Tibial artery (tissue), 4 donors: Measurements from ENCODE around the gene JOSD1.

Source experiments
- DNase-seq, 2 donors: peaks; one replicate each; pipeline ENCODE4 v3.0.0-alpha.2; 2019
- H3K27ac ChIP-seq, 2 donors: fragments of 200-600 bp; sonication (generic) in 1 of 2; 1 replicate in 1 of 2; 2 replicates in 1 of 2; pipeline ENCODE4 v1.5.1; 2018 to 2019; ENCODE audit warnings: mild to moderate bottlenecking in 1 of 2
- H3K27me3 ChIP-seq, 2 donors: fragments of 200-600 bp; sonication (generic) in 1 of 2; one replicate each; pipeline versions ENCODE4 v1.5.1 to v1.6.0; 2016 to 2019
- H3K36me3 ChIP-seq, 3 donors: fragments of 200-600 bp; sonication (generic) in 2 of 3; one replicate each; pipeline ENCODE4 v1.5.1; 2016 to 2019; ENCODE audit warnings: mild to moderate bottlenecking in 2 of 3
- H3K4me1 ChIP-seq, 4 donors: fragments of 200-600 bp; sonication (generic) in 2 of 4; 1 replicate in 3 of 4; 2 replicates in 1 of 4; pipeline ENCODE4 v1.5.1; 2016 to 2019
- H3K4me3 ChIP-seq, 2 donors: fragments of 200-600 bp; sonication (generic) in 1 of 2; 1 replicate in 1 of 2; 2 replicates in 1 of 2; pipeline ENCODE4 v1.5.1; 2018 to 2019; ENCODE audit warnings: mild to moderate bottlenecking in 2 of 2
- H3K9me3 ChIP-seq, 3 donors: fragments of 200-600 bp; sonication (generic) in 1 of 3; one replicate each; pipeline ENCODE4 v1.5.1; 2016 to 2019
- intact Hi-C: fragments of 100-400 bp; cut with DNase I; formaldehyde crosslinking; loops from one replicate; pipeline ENCODE4 v1.15.0; 2023; ENCODE audit warnings: low total_unique reads
- TF ChIP-seq, protein P1 (sequence below), 2 experiments: fragments of 200-600 bp in 1 of 2; fragments of 450-650 bp in 1 of 2; IDR thresholded peaks; one replicate each; pipeline ENCODE4 v1.5.1; 2017 to 2019; ENCODE audit warnings: antibody characterized with exemption in 2 of 2, mild to moderate bottlenecking in 1 of 2, moderate library complexity in 1 of 2

JOSD1 gene

GRCh38 chr22:38700789-38701628 lies at the start of gene JOSD1:
TSS of gene JOSD1 (minus strand) at chr22:38700943. CDS start at chr22:38699987, 956 bp downstream.
- Histone ChIP-seq H3K27ac (peak within 1 kb of the TSS; percentile 94 to 97), H3K4me1 (peaks cover 0 to 54% (median 37%) of the 10 kb centered on the region in 4 donors), H3K36me3 (no peaks in the 10 kb centered on the region), H3K9me3 (no peaks in the 10 kb centered on the region), H3K27me3 (no peaks in the 10 kb centered on the region), H3K4me3 (peak within 1 kb of the TSS; percentile 68 to 77)
- TF ChIP-seq, protein P1, sequence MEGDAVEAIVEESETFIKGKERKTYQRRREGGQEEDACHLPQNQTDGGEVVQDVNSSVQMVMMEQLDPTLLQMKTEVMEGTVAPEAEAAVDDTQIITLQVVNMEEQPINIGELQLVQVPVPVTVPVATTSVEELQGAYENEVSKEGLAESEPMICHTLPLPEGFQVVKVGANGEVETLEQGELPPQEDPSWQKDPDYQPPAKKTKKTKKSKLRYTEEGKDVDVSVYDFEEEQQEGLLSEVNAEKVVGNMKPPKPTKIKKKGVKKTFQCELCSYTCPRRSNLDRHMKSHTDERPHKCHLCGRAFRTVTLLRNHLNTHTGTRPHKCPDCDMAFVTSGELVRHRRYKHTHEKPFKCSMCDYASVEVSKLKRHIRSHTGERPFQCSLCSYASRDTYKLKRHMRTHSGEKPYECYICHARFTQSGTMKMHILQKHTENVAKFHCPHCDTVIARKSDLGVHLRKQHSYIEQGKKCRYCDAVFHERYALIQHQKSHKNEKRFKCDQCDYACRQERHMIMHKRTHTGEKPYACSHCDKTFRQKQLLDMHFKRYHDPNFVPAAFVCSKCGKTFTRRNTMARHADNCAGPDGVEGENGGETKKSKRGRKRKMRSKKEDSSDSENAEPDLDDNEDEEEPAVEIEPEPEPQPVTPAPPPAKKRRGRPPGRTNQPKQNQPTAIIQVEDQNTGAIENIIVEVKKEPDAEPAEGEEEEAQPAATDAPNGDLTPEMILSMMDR (IDR thresholded peaks at IDR 0.05): peak in 1 of 2 experiments; percentile 29
- intact Hi-C loops: no loop called here
- peak; percentile 91 to 96 for DNase-seq

- Histone ChIP-seq H3K4me3 (no peak overlapping the region), H3K4me1 (peaks cover 3 to 40% (median 24%) of the 10 kb centered on the region in 4 donors), H3K36me3 (peaks cover 79 to 80% (median 79%) of the 10 kb centered on the region in 3 donors), H3K27ac (peak overlapping the region in 1 of 2 donors; percentile 98), H3K9me3 (no peaks in the 10 kb centered on the region), H3K27me3 (no peaks in the 10 kb centered on the region)
- DNase-seq: no peak
- intact Hi-C loops: loop anchor here (5.0 kb wide), 1 partner anchor 43 kb away; the partner anchor contains the start of gene GTPBP1
- TF ChIP-seq, protein P1 (IDR thresholded peaks at IDR 0.05): no peak
Observed at GRCh38 chr22:38750104-38750503, 49.4 kb upstream of the JOSD1 start.

GRCh38 chr22:38748487-38749136 lies 47.9 kb upstream of the JOSD1 start:
- no peak overlapping the region for H3K27ac ChIP-seq
- no peak for DNase-seq
- peaks cover 93 to 95% (median 94%) of the 10 kb centered on the region in 3 donors for H3K36me3 ChIP-seq
- intact Hi-C loops: no loop called here
- H3K4me1 ChIP-seq: peaks cover 3 to 35% (median 21%) of the 10 kb centered on the region in 4 donors
- TF ChIP-seq, protein P1 (IDR thresholded peaks at IDR 0.05): no peak
- H3K27me3 ChIP-seq: no peaks in the 10 kb centered on the region
- H3K4me3 ChIP-seq: no peak overlapping the region
- no peaks in the 10 kb centered on the region for H3K9me3 ChIP-seq

- no peak overlapping the region for H3K27ac ChIP-seq
- H3K9me3 ChIP-seq: no peaks in the 10 kb centered on the region
- intact Hi-C loops: no loop called here
- H3K4me3 ChIP-seq: no peak overlapping the region
- DNase-seq: no peak
- peaks cover 0 to 9% (median 3%) of the 10 kb centered on the region in 4 donors for H3K4me1 ChIP-seq
- H3K36me3 ChIP-seq: peaks cover 98 to 100% (median 100%) of the 10 kb centered on the region in 3 donors
- H3K27me3 ChIP-seq: no peaks in the 10 kb centered on the region
- TF ChIP-seq, protein P1 (IDR thresholded peaks at IDR 0.05): no peak
Observed at GRCh38 chr22:38745676-38746460, 45.1 kb upstream of the JOSD1 start.

GRCh38 chr22:38744981-38745380 lies 44.2 kb upstream of the JOSD1 start:
- Histone ChIP-seq H3K9me3 (no peaks in the 10 kb centered on the region), H3K36me3 (peaks cover 98 to 100% (median 100%) of the 10 kb centered on the region in 3 donors), H3K4me1 (peaks cover 0 to 5% (median 2%) of the 10 kb centered on the region in 4 donors), H3K27ac (peak overlapping the region in 1 of 2 donors; percentile 12), H3K27me3 (no peaks in the 10 kb centered on the region), H3K4me3 (no peak overlapping the region)
- intact Hi-C loops: no loop called here
- DNase-seq: no peak
- TF ChIP-seq, protein P1 (IDR thresholded peaks at IDR 0.05): no peak
